Epithelial cell of proximal tubule (primary cell): ENCODE data around the gene KMT2B. TPM values are rescaled to one million over a fixed set of nuclear protein-coding genes. Genes with fewer than 3 reads are reported as not detected.

Experiments
- DNase-seq: peaks from one replicate; pipeline ENCODE4 v3.0.0-alpha.2; 2011; ENCODE audit warnings: low read depth
- H3K4me3 ChIP-seq: 2 replicates; pipeline ENCODE4 v1.5.1; 2011; ENCODE audit warnings: low read depth, mild to moderate bottlenecking, low read length
- total RNA-seq: library from RNA; depleted of rRNA; stranded (reverse); fragments of >200 nt; gene quantifications from 2 replicates; pipeline ENCODE4 v1.2.3, GENCODE V29; 2015
- TF ChIP-seq, protein P1 (sequence below): conservative IDR thresholded peaks from 2 replicates; pipeline ENCODE4 v1.5.1; 2012; ENCODE audit warnings: low read depth, mild to moderate bottlenecking, low read length

Gene KMT2B
- total RNA-seq, 1 donor from 2014 or later, result 20.2 TPM

DNA sequence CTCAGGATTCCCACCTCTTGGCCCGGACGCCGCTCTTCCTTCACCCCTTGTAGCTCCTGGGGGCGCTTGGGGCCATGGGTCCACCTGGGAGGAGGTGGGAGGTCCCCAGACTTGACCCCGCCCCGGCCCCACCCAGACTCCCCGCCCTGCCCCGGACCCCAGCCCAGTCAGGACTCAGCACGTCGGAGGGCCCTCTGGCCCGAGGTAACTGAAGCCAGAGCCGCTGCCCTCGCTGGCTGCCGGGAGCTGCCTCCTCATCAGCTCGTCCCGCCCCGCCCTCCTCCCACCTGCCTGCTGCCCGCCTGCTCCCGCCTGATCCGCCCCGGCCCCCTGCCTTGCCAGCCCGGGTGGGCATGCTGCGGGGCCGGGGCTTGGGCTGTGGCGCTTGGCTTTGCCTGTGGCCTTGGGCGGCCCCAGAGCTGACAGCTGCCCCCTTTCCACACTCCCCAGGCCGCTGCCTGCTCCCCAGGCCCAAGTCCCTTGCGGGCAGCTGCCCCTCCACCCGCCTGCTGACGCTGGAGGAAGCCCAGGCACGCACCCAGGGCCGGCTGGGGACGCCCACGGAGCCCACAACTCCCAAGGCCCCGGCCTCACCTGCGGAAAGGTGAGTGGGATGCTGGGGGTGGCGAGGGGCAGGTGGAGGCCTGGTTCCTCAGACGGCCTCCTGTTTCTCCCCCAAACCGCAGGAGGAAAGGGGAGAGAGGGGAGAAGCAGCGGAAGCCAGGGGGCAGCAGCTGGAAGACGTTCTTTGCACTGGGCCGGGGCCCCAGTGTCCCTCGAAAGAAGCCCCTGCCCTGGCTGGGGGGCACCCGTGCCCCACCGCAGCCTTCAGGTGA lies 66.9 kb downstream of the KMT2B start:
- DNase-seq, result no peak
- TF ChIP-seq, protein P1, sequence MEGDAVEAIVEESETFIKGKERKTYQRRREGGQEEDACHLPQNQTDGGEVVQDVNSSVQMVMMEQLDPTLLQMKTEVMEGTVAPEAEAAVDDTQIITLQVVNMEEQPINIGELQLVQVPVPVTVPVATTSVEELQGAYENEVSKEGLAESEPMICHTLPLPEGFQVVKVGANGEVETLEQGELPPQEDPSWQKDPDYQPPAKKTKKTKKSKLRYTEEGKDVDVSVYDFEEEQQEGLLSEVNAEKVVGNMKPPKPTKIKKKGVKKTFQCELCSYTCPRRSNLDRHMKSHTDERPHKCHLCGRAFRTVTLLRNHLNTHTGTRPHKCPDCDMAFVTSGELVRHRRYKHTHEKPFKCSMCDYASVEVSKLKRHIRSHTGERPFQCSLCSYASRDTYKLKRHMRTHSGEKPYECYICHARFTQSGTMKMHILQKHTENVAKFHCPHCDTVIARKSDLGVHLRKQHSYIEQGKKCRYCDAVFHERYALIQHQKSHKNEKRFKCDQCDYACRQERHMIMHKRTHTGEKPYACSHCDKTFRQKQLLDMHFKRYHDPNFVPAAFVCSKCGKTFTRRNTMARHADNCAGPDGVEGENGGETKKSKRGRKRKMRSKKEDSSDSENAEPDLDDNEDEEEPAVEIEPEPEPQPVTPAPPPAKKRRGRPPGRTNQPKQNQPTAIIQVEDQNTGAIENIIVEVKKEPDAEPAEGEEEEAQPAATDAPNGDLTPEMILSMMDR, result no peak
- no peak overlapping the region for H3K4me3 ChIP-seq

DNA sequence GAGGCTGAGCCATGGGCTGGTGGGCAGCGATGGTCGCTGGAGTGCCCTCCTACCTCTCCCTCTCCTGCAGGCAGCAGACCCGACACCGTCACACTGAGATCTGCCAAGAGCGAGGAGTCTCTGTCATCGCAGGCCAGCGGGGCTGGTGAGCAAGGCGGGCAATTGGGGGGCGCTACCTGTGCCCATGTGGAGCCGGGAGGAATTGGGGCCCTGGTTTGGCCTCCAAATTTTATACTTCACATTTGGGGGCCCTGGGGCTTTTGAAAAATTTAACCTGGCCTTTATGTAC lies 67.5 kb downstream of the KMT2B start:
- no peak for DNase-seq
- H3K4me3 ChIP-seq, result no peak overlapping the region
- TF ChIP-seq, protein P1, result no peak

DNA sequence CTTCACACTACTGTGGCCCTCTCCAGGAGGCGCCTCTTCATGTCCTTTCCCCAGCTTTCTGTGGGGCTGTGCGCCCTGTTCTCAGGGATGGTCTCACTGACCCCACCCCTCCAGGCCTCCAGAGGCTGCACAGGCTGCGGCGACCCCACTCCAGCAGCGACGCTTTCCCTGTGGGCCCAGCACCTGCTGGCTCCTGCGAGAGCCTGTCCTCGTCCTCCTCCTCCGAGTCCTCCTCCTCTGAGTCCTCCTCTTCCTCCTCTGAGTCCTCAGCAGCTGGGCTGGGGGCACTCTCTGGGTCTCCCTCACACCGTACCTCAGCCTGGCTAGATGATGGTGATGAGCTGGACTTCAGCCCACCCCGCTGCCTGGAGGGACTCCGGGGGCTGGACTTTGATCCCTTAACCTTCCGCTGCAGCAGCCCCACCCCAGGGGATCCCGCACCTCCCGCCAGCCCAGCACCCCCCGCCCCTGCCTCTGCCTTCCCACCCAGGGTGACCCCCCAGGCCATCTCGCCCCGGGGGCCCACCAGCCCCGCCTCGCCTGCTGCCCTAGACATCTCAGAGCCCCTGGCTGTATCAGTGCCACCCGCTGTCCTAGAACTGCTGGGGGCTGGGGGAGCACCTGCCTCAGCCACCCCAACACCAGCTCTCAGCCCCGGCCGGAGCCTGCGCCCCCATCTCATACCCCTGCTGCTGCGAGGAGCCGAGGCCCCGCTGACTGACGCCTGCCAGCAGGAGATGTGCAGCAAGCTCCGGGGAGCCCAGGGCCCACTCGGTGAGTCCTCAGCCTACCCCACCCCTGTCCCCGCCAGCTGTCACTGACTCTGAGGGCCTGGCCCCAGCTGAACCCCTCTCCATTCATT lies 68.7 kb downstream of the KMT2B start:
- DNase-seq, result no peak
- TF ChIP-seq, protein P1, result no peak
- no peak overlapping the region for H3K4me3 ChIP-seq

DNA sequence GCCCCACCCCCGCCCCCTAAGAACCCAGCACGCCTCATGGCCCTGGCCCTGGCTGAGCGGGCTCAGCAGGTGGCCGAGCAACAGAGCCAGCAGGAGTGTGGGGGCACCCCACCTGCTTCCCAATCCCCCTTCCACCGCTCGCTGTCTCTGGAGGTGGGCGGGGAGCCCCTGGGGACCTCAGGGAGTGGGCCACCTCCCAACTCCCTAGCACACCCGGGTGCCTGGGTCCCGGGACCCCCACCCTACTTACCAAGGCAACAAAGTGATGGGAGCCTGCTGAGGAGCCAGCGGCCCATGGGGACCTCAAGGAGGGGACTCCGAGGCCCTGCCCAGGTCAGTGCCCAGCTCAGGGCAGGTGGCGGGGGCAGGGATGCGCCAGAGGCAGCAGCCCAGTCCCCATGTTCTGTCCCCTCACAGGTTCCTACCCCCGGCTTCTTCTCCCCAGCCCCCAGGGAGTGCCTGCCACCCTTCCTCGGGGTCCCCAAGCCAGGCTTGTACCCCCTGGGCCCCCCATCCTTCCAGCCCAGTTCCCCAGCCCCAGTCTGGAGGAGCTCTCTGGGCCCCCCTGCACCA lies 69.5 kb downstream of the KMT2B start:
- no peak for DNase-seq
- no peak overlapping the region for H3K4me3 ChIP-seq
- TF ChIP-seq, protein P1, result no peak

Other genes starting within 250 kb of the KMT2B start
- not detected in 2 replicates for gene KRTDAP, start 227.5 kb upstream of the KMT2B start, total RNA-seq
- 195 and 200 TPM in 2 replicates for gene DMKN, start 204.4 kb upstream of the KMT2B start, total RNA-seq
- gene SBSN, start 189.7 kb upstream of the KMT2B start, total RNA-seq, result not detected in 2 replicates
- not detected in 2 replicates for gene GAPDHS, start 184.5 kb upstream of the KMT2B start, total RNA-seq
- gene TMEM147, start 172.4 kb upstream of the KMT2B start, total RNA-seq, result 157 and 167 TPM in 2 replicates
- not detected in 2 replicates for gene ATP4A, start 154.3 kb upstream of the KMT2B start, total RNA-seq
- not detected in 2 replicates for gene PMIS2, start 131.8 kb upstream of the KMT2B start, total RNA-seq
- gene HAUS5, start 105.3 kb upstream of the KMT2B start, total RNA-seq, result 19.2 and 19.7 TPM in 2 replicates
- 114 and 116 TPM in 2 replicates for gene RBM42, start 89.0 kb upstream of the KMT2B start, total RNA-seq
- 0.35 TPM in 1 of 2 replicates, not detected in the other for gene ETV2, start 76.3 kb upstream of the KMT2B start, total RNA-seq
- 496 and 575 TPM in 2 replicates for gene COX6B1, start 69.7 kb upstream of the KMT2B start, total RNA-seq
- gene UPK1A, start 51.5 kb upstream of the KMT2B start, total RNA-seq, result not detected in 2 replicates
- not detected in 2 replicates for gene ZBTB32, start 13.4 kb upstream of the KMT2B start, total RNA-seq
- gene IGFLR1, start 24.4 kb downstream of the KMT2B start, total RNA-seq, result 7.9 and 15.3 TPM in 2 replicates
- 5.9 and 6.5 TPM in 2 replicates for gene U2AF1L4, start 27.4 kb downstream of the KMT2B start, total RNA-seq
- gene PSENEN, start 27.6 kb downstream of the KMT2B start, total RNA-seq, result 49.6 and 63.7 TPM in 2 replicates
- 12.7 and 18.9 TPM in 2 replicates for gene LIN37, start 30.6 kb downstream of the KMT2B start, total RNA-seq
- 0.14 and 2.0 TPM in 2 replicates for gene HSPB6, start 39.0 kb downstream of the KMT2B start, total RNA-seq
- gene PROSER3, start 40.2 kb downstream of the KMT2B start, total RNA-seq, result 14.3 and 14.7 TPM in 2 replicates
- 2.6 and 13.3 TPM in 2 replicates for gene ARHGAP33, start 57.6 kb downstream of the KMT2B start, total RNA-seq
- gene PRODH2, start 94.8 kb downstream of the KMT2B start, total RNA-seq, result not detected in 2 replicates
- not detected in 2 replicates for gene NPHS1, start 134.5 kb downstream of the KMT2B start, total RNA-seq
- gene KIRREL2, start 138.9 kb downstream of the KMT2B start, total RNA-seq, result not detected in 2 replicates
- 1.1 and 8.4 TPM in 2 replicates for gene APLP1, start 150.6 kb downstream of the KMT2B start, total RNA-seq
- 3.9 and 10.7 TPM in 2 replicates for gene NFKBID, start 182.5 kb downstream of the KMT2B start, total RNA-seq
- gene HCST, start 184.5 kb downstream of the KMT2B start, total RNA-seq, result not detected in 2 replicates
- not detected in 2 replicates for gene TYROBP, start 190.3 kb downstream of the KMT2B start, total RNA-seq
- 6.2 and 12.7 TPM in 2 replicates for gene LRFN3, start 218.4 kb downstream of the KMT2B start, total RNA-seq